H9 (cell line): ENCODE results near the gene PLEKHA5. TPM values are rescaled to one million over a fixed set of nuclear protein-coding genes. Genes with fewer than 3 reads are reported as not detected.

Experiments
- DNase-seq: peaks from one replicate; pipeline ENCODE4 v3.0.0-alpha.2; 2017
- H2AFZ ChIP-seq: one replicate; pipeline ENCODE4 v1.6.1; 2013; ENCODE audit warnings: mild to moderate bottlenecking, low read length, control low read depth, moderate library complexity
- H2AK5ac ChIP-seq: 2 replicates; pipeline ENCODE4 v1.6.1; 2013; ENCODE audit warnings: low read length, control low read depth, mixed read lengths; ENCODE audit not compliant: insufficient read length
- H2BK120ac ChIP-seq: one replicate; pipeline ENCODE4 v1.6.1; 2013; ENCODE audit warnings: low read depth, mild to moderate bottlenecking, low read length, control low read depth, inconsistent platforms; ENCODE audit not compliant: poor library complexity, severe bottlenecking
- H2BK12ac ChIP-seq: 2 replicates; pipeline ENCODE4 v1.6.1; 2013; ENCODE audit warnings: low read length, control low read depth, mixed read lengths, low read depth; ENCODE audit not compliant: insufficient read length
- H2BK15ac ChIP-seq: 2 replicates; pipeline ENCODE4 v1.6.1; 2013; ENCODE audit warnings: low read depth, low read length, control low read depth
- H2BK20ac ChIP-seq: one replicate; pipeline ENCODE4 v1.6.1; 2013; ENCODE audit warnings: low read depth, mild to moderate bottlenecking, low read length, control low read depth, inconsistent platforms; ENCODE audit not compliant: poor library complexity, severe bottlenecking
- H2BK5ac ChIP-seq: 2 replicates; pipeline ENCODE4 v1.6.1; 2013; ENCODE audit warnings: low read length, control low read depth, mixed read lengths; ENCODE audit not compliant: insufficient read length
- H3K14ac ChIP-seq: 2 replicates; pipeline ENCODE4 v1.6.1; 2013; ENCODE audit warnings: low read length, control low read depth; ENCODE audit not compliant: insufficient read depth
- H3K18ac ChIP-seq: 2 replicates; pipeline ENCODE4 v1.6.1; 2013; ENCODE audit warnings: low read depth, mild to moderate bottlenecking, mixed read lengths, low read length, control low read depth; ENCODE audit not compliant: insufficient read length
- H3K23ac ChIP-seq: 2 replicates; pipeline ENCODE4 v1.6.1; 2013; ENCODE audit warnings: low read length, control low read depth, mixed read lengths, low read depth; ENCODE audit not compliant: insufficient read length
- H3K23me2 ChIP-seq: 2 replicates; pipeline ENCODE4 v1.6.1; 2013; ENCODE audit warnings: low read depth, mild to moderate bottlenecking, mixed read lengths, low read length, control low read depth; ENCODE audit not compliant: insufficient read length, poor library complexity, severe bottlenecking
- H3K27ac ChIP-seq: 2 replicates; pipeline ENCODE4 v1.5.1; 2013; ENCODE audit warnings: low read length, control low read depth, mixed read lengths, low read depth; ENCODE audit not compliant: insufficient read length
- H3K27me3 ChIP-seq: 2 replicates; pipeline ENCODE4 v1.6.1; 2013; ENCODE audit warnings: low read length, control low read depth, inconsistent platforms; ENCODE audit not compliant: insufficient read depth
- H3K4ac ChIP-seq: 2 replicates; pipeline ENCODE4 v1.6.1; 2013; ENCODE audit warnings: low read depth, mild to moderate bottlenecking, control low read depth, inconsistent platforms, low read length, moderate library complexity
- H3K4me1 ChIP-seq: 2 replicates; pipeline ENCODE4 v1.6.1; 2013; ENCODE audit warnings: low read length, control low read depth, inconsistent platforms; ENCODE audit not compliant: insufficient read depth
- H3K4me2 ChIP-seq: 2 replicates; pipeline ENCODE4 v1.6.1; 2013; ENCODE audit warnings: low read length, control low read depth, mixed read lengths; ENCODE audit not compliant: insufficient read length, insufficient read depth
- H3K56ac ChIP-seq: 2 replicates; pipeline ENCODE4 v1.6.1; 2013; ENCODE audit warnings: low read depth, mild to moderate bottlenecking, mixed read lengths, low read length, control low read depth; ENCODE audit not compliant: insufficient read length
- H3K79me1 ChIP-seq: 2 replicates; pipeline ENCODE4 v1.6.1; 2013; ENCODE audit warnings: low read depth, mild to moderate bottlenecking, moderate library complexity, low read length, control low read depth, inconsistent platforms; ENCODE audit not compliant: insufficient read depth, poor library complexity, severe bottlenecking
- H3K79me2 ChIP-seq: 2 replicates; pipeline ENCODE4 v1.6.1; 2013; ENCODE audit warnings: low read length, control low read depth, inconsistent platforms; ENCODE audit not compliant: insufficient read depth
- H3K9ac ChIP-seq: 2 replicates; pipeline ENCODE4 v1.6.1; 2013; ENCODE audit warnings: low read length, control low read depth, mixed read lengths; ENCODE audit not compliant: insufficient read length; ENCODE audit errors: extremely low read depth
- H3K9me3 ChIP-seq: one replicate; pipeline ENCODE4 v1.6.1; 2013; ENCODE audit warnings: low read depth, low read length, inconsistent platforms; ENCODE audit not compliant: control insufficient read depth
- H3T11ph ChIP-seq: one replicate; pipeline ENCODE4 v1.6.1; 2013; ENCODE audit warnings: mild to moderate bottlenecking, low read length, control low read depth, inconsistent platforms
- H4K20me1 ChIP-seq: one replicate; pipeline ENCODE4 v1.6.1; 2013; ENCODE audit not compliant: control insufficient read depth, insufficient read length, insufficient read depth
- H4K5ac ChIP-seq: 2 replicates; pipeline ENCODE4 v1.6.1; 2013; ENCODE audit warnings: low read depth, mild to moderate bottlenecking, mixed read lengths, low read length, control low read depth; ENCODE audit not compliant: insufficient read length
- H4K8ac ChIP-seq: replicated peaks from 2 replicates; pipeline ENCODE4 v1.6.1; 2013; ENCODE audit warnings: low read length, control low read depth, mixed read lengths, low read depth; ENCODE audit not compliant: insufficient read length
- H4K91ac ChIP-seq: 2 replicates; pipeline ENCODE4 v1.6.1; 2013; ENCODE audit warnings: low read depth, mild to moderate bottlenecking, moderate library complexity, mixed read lengths, low read length, control low read depth; ENCODE audit not compliant: insufficient read length
- H3K27ac Mint-ChIP-seq, 3 experiments: 2 replicates in 2 of 3; 3 replicates in 1 of 3; pipeline ENCODE4 v1.8.0; 2020 to 2021; ENCODE audit warnings: mixed read lengths in 3 of 3, mild to moderate bottlenecking in 1 of 3, moderate library complexity in 1 of 3
- H3K27me3 Mint-ChIP-seq: 2 replicates; pipeline ENCODE4 v1.8.0; 2021; ENCODE audit warnings: low read depth, mild to moderate bottlenecking, moderate library complexity, mixed read lengths
- H3K36me3 Mint-ChIP-seq, 3 experiments: 2 replicates in 2 of 3; 3 replicates in 1 of 3; pipeline ENCODE4 v1.8.0; 2020 to 2021; ENCODE audit warnings: low read depth in 3 of 3, mixed read lengths in 3 of 3; ENCODE audit not compliant: insufficient read depth in 1 of 3
- H3K4me1 Mint-ChIP-seq, 2 experiments: 2 replicates each; pipeline ENCODE4 v1.8.0; 2020; ENCODE audit warnings: mixed read lengths in 2 of 2
- H3K4me3 Mint-ChIP-seq, 2 experiments: 2 replicates in 1 of 2; 3 replicates in 1 of 2; pipeline ENCODE4 v1.8.0; 2020 to 2021; ENCODE audit warnings: mild to moderate bottlenecking in 2 of 2, mixed read lengths in 2 of 2, moderate library complexity in 1 of 2
- H3K9me3 Mint-ChIP-seq, 2 experiments: 2 replicates in 1 of 2; 3 replicates in 1 of 2; pipeline ENCODE4 v1.8.0; 2020; ENCODE audit warnings: mild to moderate bottlenecking in 2 of 2, mixed read lengths in 2 of 2, moderate library complexity in 1 of 2
- CTCF ChIP-seq: fragments of 200-600 bp; sonication (generic); conservative IDR thresholded peaks from 3 replicates; pipeline ENCODE4 v1.8.0; 2021; ENCODE audit warnings: antibody characterized with exemption, mild to moderate bottlenecking
- whole genome bisulfite sequencing: extraction: QIAGEN DNeasy Blood & Tissue Kit; methylation state at CpG from one replicate; pipeline ENCODE4 v1.1.7; 2013; ENCODE audit warnings: missing lambda C conversion rate, low lambda C conversion rate, mixed read lengths; ENCODE audit not compliant: insufficient read length; ENCODE audit errors: extremely low coverage; 5-methylcytosine and 5-hydroxymethylcytosine counted together
- total RNA-seq: library from RNA; stranded (reverse); gene quantifications from 2 replicates; pipeline ENCODE4 v1.2.1, GENCODE V29; 2021

PLEKHA5 gene
- total RNA-seq, 1 experiment from 2014 or later, result 86.7 TPM

- H3K9me3 Mint-ChIP-seq, result no peaks in the 10 kb centered on the region
- Histone ChIP-seq H3K14ac (no peak overlapping the region), H3K27me3 (no peaks in the 10 kb centered on the region), H2BK15ac (no peak overlapping the region), H3K9ac (no peak overlapping the region), H4K5ac (no peak overlapping the region), H3K4me2 (no peak overlapping the region), H3K18ac (no peak overlapping the region), H3K23me2 (no peaks in the 10 kb centered on the region), H2AFZ (no peak overlapping the region), H2BK5ac (no peak overlapping the region), H3K56ac (no peak overlapping the region), H2BK12ac (no peak overlapping the region), H2BK120ac (no peak overlapping the region), H2AK5ac (no peak overlapping the region), H2BK20ac (no peak overlapping the region), H4K8ac (no peak overlapping the region), H3K4ac (no peak overlapping the region), H4K91ac (no peak overlapping the region), H3K23ac (no peak overlapping the region), H3K79me1 (no peaks in the 10 kb centered on the region), H3K9me3 (no peaks in the 10 kb centered on the region), H3T11ph (no peak overlapping the region), H4K20me1 (no peaks in the 10 kb centered on the region), H3K79me2 (no peaks in the 10 kb centered on the region), H3K27ac (no peak overlapping the region), H3K4me1 (no peaks in the 10 kb centered on the region)
- H3K27ac Mint-ChIP-seq, result peak overlapping the region in 2 of 3 experiments; percentile 82 to 84; a peak in 3 of 7 replicates
- TF ChIP-seq CTCF, result no peak
- H3K4me3 Mint-ChIP-seq, result no peak overlapping the region
- WGBS, result no CpG with 5 or more reads among the region's 1 CpG
- H3K27me3 Mint-ChIP-seq, result no peaks in the 10 kb centered on the region
- no peak for DNase-seq
- H3K4me1 Mint-ChIP-seq, result peaks cover 10 to 21% of the 10 kb centered on the region in 2 experiments
- peaks cover 6 to 61% (median 51%) of the 10 kb centered on the region in 3 experiments; a peak in 6 of 7 replicates for H3K36me3 Mint-ChIP-seq
Observed at GRCh38 chr12:19287302-19287701, 157.8 kb downstream of the PLEKHA5 start.
